Epithelial cell of proximal tubule (primary cell): ENCODE measurements around the gene CTNNBIP1. TPM values are rescaled to one million over a fixed set of nuclear protein-coding genes. Genes with fewer than 3 reads are reported as not detected.

Experiments used
- DNase-seq: peaks from one replicate; pipeline ENCODE4 v3.0.0-alpha.2; 2011; ENCODE audit warnings: low read depth
- H3K4me3 ChIP-seq: 2 replicates; pipeline ENCODE4 v1.5.1; 2011; ENCODE audit warnings: low read depth, mild to moderate bottlenecking, low read length
- total RNA-seq: library from RNA; depleted of rRNA; stranded (reverse); fragments of >200 nt; gene quantifications from 2 replicates; pipeline ENCODE4 v1.2.3, GENCODE V29; 2015
- TF ChIP-seq, protein P1 (sequence below): conservative IDR thresholded peaks from 2 replicates; pipeline ENCODE4 v1.5.1; 2012; ENCODE audit warnings: low read depth, mild to moderate bottlenecking, low read length

CTNNBIP1 gene
- total RNA-seq, 1 donor from 2014 or later = 26.8 TPM

DNA sequence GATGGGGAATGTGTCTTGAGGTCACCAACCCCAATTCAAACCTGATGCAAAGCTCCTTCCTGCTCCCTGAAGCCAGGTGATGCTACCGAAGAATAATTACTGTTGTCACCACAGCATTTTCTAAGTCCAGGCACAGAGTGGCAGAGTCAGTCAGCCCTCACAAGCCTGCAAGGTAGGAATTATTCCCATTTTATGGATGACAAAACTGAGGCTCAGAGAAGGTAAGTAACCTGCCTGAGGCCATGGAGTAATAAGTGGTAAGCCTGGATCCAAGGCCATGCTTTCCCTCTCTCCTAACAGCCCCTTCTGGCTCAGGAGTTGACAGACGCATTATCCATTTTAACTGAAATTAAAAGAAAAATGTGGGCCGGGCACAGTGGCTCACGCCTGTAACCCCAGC is 23.0 kb downstream of the CTNNBIP1 start:
- TF ChIP-seq, protein P1, sequence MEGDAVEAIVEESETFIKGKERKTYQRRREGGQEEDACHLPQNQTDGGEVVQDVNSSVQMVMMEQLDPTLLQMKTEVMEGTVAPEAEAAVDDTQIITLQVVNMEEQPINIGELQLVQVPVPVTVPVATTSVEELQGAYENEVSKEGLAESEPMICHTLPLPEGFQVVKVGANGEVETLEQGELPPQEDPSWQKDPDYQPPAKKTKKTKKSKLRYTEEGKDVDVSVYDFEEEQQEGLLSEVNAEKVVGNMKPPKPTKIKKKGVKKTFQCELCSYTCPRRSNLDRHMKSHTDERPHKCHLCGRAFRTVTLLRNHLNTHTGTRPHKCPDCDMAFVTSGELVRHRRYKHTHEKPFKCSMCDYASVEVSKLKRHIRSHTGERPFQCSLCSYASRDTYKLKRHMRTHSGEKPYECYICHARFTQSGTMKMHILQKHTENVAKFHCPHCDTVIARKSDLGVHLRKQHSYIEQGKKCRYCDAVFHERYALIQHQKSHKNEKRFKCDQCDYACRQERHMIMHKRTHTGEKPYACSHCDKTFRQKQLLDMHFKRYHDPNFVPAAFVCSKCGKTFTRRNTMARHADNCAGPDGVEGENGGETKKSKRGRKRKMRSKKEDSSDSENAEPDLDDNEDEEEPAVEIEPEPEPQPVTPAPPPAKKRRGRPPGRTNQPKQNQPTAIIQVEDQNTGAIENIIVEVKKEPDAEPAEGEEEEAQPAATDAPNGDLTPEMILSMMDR = no peak
- no peak overlapping the region for H3K4me3 ChIP-seq
- DNase-seq = no peak

DNA sequence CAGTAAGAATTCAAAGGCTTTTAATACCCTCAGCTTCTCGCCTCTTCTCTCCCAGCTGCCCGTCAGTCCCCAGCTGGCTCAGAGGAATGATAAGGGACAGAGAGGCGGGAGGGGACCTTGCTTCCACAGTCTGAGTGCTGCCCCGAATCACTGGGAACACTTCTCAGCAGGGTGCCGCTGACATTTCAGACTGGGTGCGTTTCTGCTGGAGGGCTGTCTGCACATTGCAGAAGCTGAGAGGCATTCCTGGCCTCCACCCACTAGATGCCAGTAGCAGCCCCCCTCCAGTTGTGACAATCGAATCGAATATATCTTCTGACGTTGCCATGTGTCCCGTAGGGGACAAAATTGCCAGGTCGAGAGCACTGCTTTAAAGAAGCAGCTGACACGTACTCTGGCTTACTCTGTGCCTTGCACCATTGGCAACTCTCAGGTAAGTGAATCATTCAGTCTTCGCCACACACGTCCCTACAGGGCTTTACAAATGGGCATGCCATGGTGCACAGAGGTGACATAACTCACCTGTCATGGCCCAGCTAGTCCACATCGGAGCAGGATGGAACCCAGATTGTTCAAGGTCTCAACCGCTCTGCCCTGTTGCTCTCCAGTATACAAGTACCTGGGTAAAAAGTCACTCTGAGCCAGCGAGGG is 23.9 kb downstream of the CTNNBIP1 start:
- TF ChIP-seq, protein P1 = no peak
- no peak overlapping the region for H3K4me3 ChIP-seq
- no peak for DNase-seq

DNA sequence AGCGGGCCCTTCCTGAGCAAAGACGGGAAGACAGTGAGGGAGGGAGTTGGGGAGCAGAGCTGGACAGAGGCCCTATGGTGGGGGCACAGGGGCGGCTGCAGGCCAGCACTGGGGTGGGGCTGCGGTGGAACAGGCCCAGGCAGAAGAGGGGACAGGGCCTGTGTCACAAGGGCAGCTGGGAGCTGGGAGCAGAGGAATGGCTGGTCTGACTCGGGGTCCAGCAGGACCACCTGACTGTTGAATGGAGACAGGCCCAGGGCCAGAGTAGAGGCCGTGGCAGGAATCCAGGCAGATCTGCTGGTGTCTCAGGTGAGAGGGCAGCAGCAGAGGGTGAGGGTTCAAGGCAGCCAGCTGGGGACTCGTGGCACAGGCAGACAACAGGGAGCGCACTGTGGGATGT is 25.3 kb downstream of the CTNNBIP1 start:
- TF ChIP-seq, protein P1 = no peak
- no peak overlapping the region for H3K4me3 ChIP-seq
- DNase-seq = no peak

DNA sequence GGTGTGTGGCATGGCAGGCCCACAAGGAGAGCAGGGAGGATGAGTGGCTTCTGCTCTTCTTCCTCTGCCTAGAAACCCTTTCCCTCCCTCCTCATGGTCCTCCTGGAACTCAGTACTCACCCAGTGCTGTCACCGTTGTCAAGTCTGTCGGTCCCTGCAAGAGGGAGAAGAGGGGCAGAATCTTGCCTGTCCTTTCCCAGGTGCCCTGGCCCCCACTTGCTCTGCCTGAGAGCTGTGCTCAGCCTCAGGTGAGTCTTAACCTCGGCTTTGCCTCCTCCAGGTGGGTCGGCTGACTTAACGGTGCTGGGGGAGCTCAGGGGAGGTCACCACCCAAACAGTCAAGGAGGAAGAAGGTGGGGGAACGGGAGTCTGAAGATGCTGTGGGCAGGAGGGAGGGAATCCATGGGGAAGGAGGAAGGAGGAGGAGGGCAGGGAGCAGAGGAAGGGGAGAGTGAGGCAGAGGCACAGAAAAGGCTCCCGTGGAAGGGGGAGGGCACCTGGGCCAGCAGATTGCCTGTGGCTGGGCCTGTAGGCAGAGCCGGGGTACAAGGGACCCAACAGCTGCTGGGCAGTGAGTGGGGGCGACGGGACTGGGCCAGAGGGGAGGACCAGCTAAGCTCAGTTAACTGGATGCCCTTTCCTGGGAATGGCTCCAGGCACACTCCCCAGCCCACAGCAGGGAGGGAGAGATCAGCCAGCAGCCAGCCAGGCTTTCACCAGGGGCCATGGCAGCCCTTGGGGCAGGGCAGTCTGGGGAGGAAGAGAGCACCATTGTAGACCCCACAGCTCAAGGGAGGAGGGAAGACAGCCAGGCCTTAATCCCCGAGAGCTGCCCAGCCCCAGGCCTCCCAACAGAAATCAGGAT is 26.3 kb downstream of the CTNNBIP1 start:
- no peak overlapping the region for H3K4me3 ChIP-seq
- TF ChIP-seq, protein P1 = no peak
- DNase-seq = no peak

DNA sequence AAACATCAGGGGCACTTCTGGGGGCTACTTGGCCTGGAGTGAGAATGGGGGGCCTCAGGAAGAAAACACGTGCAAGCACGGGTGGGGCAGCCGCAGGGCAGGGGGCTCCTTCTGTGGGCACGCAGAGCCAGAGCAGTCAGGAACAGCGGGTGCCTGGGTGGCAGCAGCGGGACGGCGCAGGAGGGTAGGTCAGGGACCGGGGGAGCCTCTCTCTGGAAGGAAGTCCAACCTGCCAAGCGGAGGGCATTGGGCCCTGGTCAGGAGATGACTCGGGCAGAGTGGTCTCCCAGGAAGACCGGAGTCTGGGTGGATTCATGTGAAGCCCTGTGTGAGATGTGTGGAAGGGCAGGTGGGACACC is 27.1 kb downstream of the CTNNBIP1 start:
- H3K4me3 ChIP-seq = no peak overlapping the region
- DNase-seq = no peak
- TF ChIP-seq, protein P1 = no peak

DNA sequence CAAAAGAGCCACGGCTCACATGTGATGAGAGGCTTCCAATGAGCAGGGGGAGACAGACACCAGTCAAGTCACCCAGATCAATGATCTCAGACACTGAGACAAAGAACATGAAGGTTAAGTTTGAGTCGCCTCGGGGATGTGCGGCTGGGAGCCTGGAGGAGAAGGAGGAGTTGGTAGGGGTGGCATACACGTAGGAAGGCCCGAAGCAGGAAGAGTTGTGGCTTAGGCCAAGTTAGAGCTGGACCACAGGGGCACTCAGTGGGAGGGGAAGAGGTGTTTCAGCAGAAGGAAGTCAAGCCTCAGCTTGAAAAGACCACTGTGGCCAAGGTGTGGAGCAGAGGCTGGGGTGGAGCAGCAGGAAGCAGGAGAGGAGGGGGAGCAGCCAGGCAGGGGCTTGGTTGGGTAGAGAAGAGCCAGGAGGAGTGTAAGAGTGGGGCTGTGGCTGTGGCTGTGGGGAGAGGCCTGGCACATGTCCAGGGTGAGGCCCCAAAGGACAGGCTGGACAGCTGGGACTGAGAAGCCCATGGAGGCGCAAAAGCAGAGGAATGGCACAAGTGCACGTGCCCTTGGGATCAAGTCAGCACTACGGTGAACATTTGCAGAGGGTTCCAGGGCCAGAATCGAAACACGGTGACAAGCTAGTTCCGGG is 27.6 kb downstream of the CTNNBIP1 start:
- DNase-seq = no peak
- H3K4me3 ChIP-seq = no peak overlapping the region
- TF ChIP-seq, protein P1 = no peak
